ENCODE results near the gene LDAH. TPM values are rescaled to one million over a fixed set of nuclear protein-coding genes. Genes with fewer than 3 reads are reported as not detected.
"Not testable (repeated sequence)": the region's sequence is repeated elsewhere in the genome, so short reads cannot be mapped to it uniquely, and the experiment has no call there.

Gene LDAH
- total RNA-seq, 1 experiment from 2014 or later: 23.2 TPM

DNA sequence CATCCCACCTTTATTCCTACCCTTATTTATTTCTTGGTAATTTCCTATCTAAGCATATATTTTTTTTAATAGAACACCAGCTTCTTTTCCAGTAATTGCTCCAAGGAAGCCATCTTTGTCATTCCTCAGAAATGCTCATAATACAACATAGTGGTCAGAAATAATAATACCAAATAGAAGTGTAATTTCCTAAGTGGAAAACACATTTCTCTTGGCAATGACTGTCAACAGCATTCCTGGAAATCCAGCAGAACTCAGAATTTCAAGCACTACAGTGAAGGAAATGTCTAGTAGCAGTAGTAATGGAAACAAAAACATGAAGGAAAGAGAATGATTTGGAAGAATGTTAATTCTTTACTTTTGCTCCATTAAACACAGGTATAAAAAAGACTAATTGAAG, 99.4 kb downstream of the LDAH start:
- DNase-seq (ENCODE audit: low read depth): no peak

DNA sequence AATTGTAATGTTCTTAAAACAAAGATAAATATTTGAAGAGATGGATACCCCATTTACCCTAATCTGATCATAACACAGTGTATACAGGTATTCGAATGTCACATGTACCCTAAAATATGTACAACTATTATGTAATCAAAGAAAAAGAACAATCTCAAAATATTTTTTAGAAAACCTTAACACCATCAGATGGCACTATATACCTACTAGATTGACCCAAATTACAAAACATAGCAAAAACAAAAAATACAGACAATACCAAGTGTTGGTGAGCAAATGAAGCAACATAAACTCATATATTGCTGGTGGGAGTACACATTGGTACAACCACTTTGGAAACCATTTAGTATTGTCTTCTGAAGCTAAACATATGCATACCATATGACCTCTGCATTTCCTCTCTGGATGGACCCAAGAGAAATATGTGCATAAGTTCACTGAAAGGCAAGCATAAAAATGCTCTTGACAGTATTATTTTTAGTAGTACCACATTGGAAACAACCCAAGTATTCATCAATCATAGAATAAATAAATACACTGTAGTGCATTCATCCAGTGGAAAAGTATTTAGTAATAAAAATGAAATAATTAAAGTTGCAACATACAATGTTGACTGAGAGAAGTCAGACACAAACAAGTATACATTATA, 100.2 kb downstream of the LDAH start:
- DNase-seq (ENCODE audit: low read depth): no peak

DNA sequence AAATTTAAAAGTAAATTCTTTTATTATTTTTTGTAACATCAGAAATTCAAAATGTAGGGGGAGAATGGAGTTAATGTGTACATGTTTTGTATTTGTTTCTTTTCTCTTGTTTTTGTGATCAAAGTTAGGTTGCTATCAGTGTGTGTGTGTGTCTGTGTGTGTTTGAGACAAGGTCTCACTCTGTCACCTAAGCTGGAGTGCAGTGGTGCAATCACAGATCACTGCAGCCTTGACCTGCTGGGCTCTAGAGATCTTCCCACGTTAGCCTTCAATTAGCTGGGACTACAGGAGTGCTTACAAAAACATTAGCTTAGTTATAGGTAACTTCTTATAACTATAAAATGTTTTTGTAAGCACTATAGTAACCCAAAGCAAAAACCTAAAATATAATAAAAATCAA, 105.3 kb downstream of the LDAH start:
- no peak for DNase-seq (ENCODE audit: low read depth)

DNA sequence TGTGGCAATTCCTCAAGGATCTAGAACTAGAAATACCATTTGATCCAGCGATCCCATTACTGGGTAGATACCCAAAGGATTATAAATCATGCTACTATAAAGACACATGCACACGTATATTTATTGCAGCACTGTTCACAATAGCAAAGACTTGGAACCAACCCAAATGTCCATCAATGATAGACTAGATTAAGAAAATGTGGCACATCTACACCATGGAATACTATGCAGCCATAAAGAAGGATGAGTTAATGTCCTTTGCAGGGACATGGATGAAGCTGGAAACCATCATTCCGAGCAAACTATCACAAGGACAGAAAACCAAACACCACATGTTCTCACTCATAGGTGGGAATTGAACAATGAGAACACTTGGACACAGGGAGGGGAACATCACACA, 106.7 kb downstream of the LDAH start:
- DNase-seq (ENCODE audit: low read depth): not testable (repeated sequence)

DNA sequence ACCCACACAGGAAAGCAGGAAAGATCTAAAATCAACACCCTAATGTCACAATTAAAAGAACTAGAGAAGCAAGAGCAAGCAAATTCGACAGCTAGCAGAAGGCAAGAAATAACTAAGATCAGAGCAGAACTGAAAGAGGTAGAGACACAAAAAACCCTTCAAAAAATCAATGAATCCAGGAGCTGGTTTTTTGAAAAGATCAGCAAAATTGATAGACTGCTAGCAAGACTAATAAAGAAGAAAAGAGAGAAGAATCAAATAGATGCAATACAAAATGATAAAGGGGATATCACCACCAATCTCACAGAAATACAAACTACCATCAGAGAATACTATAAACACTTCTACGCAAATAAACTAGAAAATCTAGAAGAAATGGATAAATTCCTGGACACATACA, 108.5 kb downstream of the LDAH start:
- DNase-seq (ENCODE audit: low read depth): not testable (repeated sequence)

DNA sequence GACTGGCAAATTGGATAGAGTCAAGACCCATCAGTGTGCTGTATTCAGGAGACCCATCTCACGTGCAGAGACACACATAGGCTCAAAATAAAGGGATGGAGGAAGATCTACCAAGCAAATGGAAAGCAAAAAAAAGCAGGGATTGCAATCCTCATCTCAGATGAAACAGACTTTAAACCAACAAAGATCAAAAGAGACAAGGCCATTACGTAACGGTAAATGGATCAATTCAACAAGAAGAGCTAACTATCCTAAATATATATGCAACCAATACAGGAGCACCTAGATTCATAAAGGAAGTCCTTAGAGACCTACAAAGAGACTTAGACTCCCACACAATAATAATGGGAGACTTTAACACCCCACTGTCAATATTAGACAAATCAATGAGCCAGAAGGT, 109.3 kb downstream of the LDAH start:
- DNase-seq (ENCODE audit: low read depth): not testable (repeated sequence)

DNA sequence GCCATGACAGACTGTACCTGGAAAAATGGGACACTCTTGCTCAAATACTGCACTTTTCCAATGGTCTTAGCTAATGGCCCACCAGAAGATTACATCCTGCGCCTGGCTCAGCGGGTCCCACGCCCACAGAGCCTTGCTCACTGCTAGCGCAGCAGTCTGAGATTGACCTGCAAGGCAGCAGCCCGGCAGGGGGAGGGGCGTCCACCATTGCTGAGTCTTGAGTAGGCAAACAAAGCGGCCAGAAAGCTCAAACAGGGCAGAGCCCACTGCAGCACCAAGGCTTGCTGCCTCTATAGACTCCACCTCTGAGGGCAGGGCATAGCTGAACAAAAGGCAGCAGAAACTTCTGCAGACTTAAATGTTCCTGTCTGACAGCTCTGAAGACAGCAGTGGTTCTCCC, 111.3 kb downstream of the LDAH start:
- not testable (repeated sequence) for DNase-seq (ENCODE audit: low read depth)

DNA sequence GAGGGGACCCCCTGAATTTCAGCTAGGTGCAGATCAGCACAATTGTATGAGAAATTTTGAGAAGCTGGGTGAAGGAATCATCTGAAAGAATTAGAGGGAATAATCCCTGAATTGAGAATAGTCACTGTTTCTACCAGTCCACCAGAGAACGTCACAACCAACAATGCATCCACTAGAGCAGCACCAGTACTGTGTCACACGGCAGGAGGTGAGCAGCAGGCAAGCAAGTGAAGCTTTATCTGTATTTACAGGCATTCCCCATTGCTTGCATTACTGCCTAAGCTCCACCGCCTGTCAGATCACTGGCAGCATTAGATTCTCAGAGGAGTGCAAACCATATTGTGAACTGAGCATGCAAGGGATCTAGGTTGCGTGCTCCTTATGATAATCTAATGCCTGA, 115.3 kb downstream of the LDAH start:
- DNase-seq (ENCODE audit: low read depth): no peak

DNA sequence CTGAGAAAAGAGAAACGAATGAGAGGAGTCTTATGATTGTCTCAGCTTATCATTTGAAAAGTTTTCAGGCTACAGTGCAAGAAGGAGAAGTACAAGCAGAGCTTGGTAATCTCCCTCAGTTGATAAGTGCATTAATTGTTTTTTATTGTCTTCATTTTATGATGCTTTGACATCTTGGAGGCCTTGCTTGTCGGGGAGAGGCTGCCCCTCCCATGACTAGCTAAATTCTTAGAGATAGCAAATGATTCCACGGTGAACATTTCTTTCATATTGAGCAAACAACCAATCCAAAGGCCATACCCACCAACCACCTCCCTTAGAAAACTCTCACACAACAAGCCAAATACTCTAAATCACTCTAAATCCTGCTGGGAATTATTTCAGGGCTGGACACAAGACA, 116.1 kb downstream of the LDAH start:
- no peak for DNase-seq (ENCODE audit: low read depth)

DNA sequence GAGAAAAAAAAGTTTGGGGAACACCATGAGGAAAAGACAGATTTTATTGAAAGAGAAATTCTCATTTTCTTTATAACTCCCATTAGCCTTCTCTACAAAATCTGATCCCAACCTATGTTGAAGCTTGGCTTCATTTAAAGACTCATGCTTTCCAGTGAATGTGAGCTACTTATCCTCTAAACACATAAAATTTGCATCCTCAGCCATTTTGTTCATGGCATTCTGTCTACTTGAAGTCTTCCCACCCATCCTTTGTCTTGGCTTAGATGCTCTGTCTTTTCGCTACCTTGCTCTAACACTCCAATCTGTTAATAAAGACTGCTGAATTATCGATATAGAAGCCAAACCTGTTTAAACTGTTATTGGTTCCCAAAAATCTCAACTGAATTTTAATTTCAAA, 116.7 kb downstream of the LDAH start:
- no peak for DNase-seq (ENCODE audit: low read depth)

DNA sequence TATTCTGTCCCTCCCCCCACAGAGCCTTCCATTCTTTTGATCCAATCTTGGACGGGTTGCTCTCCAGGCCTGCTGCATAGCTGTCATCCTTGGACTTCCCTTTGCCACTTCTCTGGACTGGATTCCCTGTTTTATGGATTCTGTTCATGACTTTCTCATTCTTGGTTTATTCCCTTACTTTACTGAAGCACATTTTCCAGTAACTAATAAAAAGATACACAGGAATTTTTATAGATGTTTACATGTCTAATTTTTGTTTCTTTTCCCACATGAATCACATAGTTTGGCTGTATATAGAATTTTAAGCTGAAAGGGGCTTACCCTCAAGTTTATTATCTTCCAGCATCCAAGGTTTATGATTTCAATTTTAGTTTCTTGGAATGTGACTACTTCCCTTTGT, 118.0 kb downstream of the LDAH start:
- DNase-seq (ENCODE audit: low read depth): no peak

DNA sequence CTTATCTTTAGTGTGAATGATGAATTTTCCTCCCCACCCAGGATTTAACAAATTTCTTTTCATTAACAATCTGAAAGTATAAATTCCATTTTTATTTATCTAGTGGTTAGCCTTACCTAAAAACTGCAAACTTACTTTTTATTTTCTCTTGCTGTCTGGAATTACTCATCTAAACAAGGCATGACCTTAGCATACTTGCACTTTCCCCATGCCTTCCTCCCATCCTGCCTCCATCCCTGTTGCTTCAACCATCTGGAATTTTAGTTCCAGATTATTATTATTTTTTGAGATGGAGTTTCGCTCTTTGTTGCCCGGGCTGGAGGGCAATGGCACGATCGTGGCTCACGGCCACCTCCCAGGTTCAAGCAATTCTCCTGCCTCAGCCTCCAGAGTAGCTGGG, 120.3 kb downstream of the LDAH start:
- no peak for DNase-seq (ENCODE audit: low read depth)

DNA sequence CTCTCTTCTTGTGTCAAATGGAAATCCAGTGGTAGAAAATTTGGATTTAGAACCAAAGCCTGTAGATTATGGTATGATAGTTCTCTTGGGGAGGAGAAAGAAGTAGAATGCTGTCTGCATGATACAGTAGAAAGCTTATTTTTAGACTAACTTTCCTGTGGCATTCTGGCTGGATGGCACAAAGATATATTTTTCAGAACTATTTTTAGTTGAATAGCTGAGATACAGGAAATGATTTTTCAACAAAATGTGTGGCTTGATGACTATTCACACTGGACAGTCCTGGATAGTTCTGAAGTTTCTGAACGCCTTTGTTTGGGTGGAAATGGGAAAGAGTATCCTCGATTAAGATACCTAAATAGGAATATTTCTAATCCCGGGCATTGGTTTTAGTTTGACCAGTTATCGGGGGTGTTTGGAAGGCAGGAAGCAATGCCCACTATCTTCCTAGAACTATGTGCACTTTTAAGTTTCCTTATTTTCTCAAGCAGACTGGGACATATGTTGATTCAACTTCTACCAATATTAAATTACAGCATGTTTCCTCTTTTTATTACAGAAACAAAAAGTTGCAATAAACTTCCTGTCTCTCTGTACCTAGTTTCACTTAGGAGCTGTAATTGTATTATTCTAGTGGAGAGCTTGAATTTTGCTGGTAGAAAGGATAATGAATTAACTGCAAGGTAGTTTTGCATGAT, 123.8 kb downstream of the LDAH start:
- DNase-seq (ENCODE audit: low read depth): no peak

DNA sequence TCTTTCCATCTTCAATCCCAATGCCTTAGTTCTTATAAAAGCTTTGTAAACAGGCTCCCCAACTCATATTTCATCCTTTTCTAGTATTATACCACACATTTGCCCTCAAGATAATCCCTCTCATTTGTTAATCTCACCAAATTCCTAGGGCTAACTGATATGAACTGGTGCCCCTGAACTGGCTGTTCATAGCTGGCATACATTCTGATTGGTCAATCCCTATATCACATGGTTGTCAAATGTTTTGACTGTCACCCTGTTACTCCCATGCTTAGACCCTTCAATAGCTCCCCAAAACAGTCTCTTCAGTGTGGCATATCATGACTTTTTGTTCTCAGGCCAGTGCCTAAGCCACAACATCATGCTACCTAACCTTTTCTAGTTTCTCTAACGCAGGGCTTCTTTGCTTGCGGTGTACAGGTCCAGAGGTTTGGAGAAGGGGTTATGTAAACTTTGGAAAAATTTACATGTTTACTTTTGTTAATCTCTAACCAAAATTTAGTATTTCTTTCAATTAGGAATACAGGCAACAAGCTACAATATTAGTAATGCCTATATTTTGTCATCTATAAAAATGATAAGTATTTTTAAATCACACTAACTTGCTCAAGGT, 125.5 kb downstream of the LDAH start:
- no peak for DNase-seq (ENCODE audit: low read depth)

DNA sequence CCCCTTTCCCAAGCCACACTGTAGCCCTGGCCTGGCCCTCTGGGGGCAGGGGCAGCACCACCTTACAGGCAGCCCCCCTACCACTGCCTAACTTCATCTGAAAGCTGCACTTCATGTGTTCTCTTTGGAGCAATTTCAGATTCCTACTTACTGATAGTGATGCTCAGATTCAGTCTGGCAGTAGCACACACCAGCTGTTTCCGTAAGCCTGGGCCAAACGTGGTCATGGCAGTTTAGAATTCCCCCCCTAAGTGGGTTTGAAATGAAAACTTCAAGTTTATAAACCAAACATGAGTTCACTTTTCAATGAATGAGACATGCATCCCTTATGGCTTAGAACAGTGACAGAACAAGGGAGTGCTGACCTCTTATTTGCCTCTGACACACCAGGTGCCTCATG, 126.5 kb downstream of the LDAH start:
- DNase-seq (ENCODE audit: low read depth): no peak

DNA sequence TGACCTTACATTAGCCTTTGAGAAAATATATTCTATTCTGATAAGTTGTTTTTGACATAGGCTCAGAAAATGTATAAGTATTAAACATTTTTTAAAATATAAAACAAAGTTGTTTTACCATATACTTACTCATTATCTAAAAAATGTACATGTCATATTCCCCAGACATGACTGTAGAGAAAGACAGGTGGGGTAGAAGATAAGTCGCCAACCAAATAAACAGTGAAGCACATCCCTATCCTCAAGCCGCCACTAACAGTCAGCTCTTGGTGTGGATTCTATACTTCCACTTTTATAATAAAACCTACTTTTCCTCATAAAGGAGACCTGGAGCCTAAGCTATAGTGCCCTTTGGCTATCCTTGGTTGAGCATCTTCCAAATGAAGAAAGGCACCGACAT, 129.6 kb downstream of the LDAH start:
- DNase-seq (ENCODE audit: low read depth): no peak

DNA sequence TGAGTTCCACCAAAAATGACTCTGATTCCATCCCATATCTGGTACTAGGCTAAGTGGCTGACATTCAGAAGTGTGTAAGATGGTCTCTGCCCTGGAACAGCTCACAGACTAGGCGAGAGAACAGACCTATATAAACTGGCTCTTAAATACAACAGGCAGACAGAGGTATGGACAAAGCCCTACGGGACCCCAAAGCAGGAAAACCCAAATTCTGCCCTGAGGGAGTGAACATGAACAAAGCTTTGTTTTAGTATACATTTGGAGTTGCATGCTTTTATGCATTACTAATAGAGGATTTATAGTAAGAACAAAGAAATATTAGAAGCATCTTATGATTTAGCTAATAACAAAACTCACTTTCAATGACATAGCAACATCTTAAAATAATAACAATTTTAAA, 130.8 kb downstream of the LDAH start:
- DNase-seq (ENCODE audit: low read depth): no peak

DNA sequence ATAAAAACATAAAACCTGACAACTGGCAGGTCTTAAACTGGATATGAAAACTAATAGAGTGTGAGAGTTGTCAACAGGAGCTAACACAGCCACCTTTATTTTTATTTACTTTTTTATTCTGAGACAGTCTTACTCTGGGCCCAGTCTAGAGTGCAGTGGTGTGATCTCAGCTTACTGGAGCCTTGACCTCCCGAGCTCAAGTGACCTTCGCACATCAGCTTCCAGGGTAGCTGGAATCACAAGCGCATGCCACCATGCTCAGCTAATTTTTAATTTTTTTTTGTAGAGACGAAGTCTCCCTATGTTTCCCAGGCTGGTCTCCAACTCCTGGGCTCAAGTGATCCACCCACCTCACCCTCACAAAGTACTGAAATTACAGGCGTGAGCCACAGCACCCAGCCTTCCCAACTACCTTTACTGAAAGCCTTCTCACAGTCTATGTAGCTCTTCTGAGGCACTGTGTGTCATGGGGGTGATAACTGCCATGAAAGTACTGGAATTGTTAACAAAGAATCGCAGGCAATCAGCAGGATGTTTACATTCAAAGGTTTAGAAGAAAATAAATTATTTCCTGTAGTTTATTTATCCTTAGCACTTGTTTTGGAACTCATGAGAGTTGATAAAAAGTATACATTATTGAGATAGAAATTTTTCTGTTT, 131.7 kb downstream of the LDAH start:
- no peak for DNase-seq (ENCODE audit: low read depth)

DNA sequence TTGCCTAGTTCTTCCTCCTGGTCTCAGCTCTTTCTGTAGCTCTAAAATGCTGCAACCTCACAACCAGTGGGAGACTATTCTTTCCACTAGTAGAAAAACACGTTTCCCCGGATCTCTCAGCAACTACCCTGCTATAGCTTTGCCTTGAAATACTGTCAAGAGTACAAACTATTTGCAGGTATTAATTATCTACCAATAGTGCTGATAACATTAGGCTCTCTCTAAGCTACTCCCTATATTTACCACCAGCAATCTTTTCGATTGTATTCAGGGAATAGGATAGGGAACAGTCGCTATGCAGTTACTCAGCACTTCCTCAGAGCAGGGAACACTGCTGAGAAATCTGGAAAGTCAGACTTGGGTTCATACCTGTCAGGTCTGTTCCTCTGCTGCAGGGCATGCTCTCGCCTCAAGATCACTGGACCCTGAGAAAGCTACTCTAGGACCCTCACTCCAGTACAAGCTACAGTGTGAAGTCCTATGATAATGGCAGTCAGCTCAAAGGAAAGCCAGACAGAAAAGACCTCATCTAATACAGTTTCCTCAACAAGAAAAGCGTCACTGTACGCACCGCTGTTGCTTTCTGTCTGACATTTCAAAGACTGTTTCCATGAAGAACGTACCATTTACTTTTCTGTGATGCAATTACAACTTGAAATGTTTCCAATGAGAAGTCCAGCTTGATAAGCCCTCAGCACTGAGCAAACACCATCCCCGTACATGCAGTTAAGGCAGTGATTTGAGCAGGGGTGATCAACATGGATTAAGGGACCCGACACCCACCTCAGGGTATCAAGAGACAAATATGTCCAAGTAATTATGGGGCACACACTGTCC, 133.3 kb downstream of the LDAH start:
- DNase-seq (ENCODE audit: low read depth): no peak

DNA sequence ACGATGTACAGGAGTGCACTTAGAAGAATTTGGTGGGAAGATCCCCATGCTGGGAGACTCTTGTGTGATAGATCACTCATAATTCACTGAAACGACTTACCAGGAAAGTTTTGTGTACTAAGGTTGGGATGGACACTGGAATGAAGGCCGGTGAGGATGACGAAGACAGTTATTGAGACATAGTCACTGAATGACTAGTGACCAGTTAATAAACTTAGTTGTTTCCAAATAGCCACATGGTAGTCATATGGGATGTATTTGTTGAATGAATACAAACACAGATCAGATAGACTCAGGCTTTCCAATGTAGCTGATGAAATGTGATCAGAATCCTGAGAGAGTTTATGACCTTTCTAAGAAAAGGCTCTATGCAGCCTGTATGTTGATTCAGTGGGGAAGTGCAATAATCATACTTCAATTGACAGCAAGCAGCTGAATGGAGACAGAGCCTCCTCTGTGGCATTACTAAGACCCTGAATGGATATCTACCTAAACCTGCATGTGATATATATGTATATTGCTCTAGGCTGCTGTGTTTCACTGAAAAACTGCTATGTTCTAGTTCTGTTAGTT, 135.6 kb downstream of the LDAH start:
- DNase-seq (ENCODE audit: low read depth): no peak

DNA sequence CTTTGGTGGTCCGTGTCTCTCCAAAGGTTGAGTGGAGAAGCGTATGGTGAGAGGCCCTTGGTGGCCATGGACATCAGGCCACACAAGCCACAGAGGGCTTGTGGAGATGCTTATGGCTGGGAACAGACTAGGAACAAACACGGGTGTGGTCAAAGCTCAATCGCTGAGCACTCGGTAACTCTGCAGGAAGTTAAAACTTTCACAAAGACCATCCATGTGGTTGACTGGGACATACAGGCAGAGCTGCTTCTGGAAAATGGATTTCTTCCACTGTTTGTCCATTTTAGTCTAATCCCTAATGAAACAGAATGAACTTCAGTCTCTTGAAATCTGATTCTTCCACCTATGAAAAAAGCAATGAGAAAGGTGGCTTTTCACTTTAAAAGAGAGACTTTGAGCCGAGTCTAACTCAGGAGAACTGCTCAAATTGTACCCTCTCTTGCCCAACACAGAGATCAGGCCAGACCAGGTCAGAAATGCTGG, 138.3 kb downstream of the LDAH start:
- DNase-seq (ENCODE audit: low read depth): no peak

All from RPMI7951 (cell line).